Measurements from ENCODE around the gene JAM2. TPM values are rescaled to one million over a fixed set of nuclear protein-coding genes. Genes with fewer than 3 reads are reported as not detected.

Gene JAM2
- total RNA-seq, 6 donors from 2014 or later: 7.8 to 29.3 (median 11.2) TPM

- no peak overlapping the region for H3K4me3 ChIP-seq
- no peak overlapping the region for H3K27ac ChIP-seq
- DNase-seq: no peak
- no peaks in the 10 kb centered on the region for H3K27me3 ChIP-seq
- WGBS, 2 donors: 100% methylated on average over 2 of the region's 2 CpGs
- H3K4me1 ChIP-seq: no peaks in the 10 kb centered on the region
- no peak for ATAC-seq (ENCODE audit: low FRiP score in 2 of 2)
- H3K36me3 ChIP-seq: peaks cover 0 to 45% (median 13%) of the 10 kb centered on the region in 4 donors
- no peaks in the 10 kb centered on the region for H3K9me3 ChIP-seq
- no peak for TF ChIP-seq POLR2A (IDR thresholded peaks at IDR 0.05)
- no peak for TF ChIP-seq EP300 (IDR thresholded peaks at IDR 0.05)
- TF ChIP-seq POLR2AphosphoS5 (IDR thresholded peaks at IDR 0.05): no peak
- TF ChIP-seq CTCF (IDR thresholded peaks at IDR 0.05): no peak
These were observed 105.8 kb downstream of the JAM2 start for GRCh38 chr21:25744854-25745253.

- DNase-seq (no peak), ATAC-seq (ENCODE audit: low FRiP score in 2 of 2) (no peak)
- Histone ChIP-seq H3K27ac (no peak overlapping the region), H3K36me3 (peaks cover 0 to 73% (median 23%) of the 10 kb centered on the region in 4 donors), H3K4me3 (no peak overlapping the region), H3K27me3 (no peaks in the 10 kb centered on the region), H3K4me1 (no peaks in the 10 kb centered on the region), H3K9me3 (no peaks in the 10 kb centered on the region)
- WGBS, 2 donors: 80 to 90% methylated on average over 6 of the region's 6 CpGs
- no peak for TF ChIP-seq EP300 (IDR thresholded peaks at IDR 0.05)
- no peak for TF ChIP-seq POLR2AphosphoS5 (IDR thresholded peaks at IDR 0.05)
- TF ChIP-seq POLR2A (IDR thresholded peaks at IDR 0.05): no peak
- no peak for TF ChIP-seq CTCF (IDR thresholded peaks at IDR 0.05)
These were observed 111.0 kb downstream of the JAM2 start for GRCh38 chr21:25750085-25750484.

GRCh38 chr21:25752416-25752815 lies 113.4 kb downstream of the JAM2 start:
- ATAC-seq (ENCODE audit: low FRiP score in 2 of 2): no peak
- Histone ChIP-seq H3K36me3 (peaks cover 0 to 59% (median 20%) of the 10 kb centered on the region in 4 donors), H3K4me1 (peaks cover 0 to 2% (median 0%) of the 10 kb centered on the region in 4 donors), H3K27me3 (no peaks in the 10 kb centered on the region), H3K4me3 (no peak overlapping the region), H3K9me3 (no peaks in the 10 kb centered on the region), H3K27ac (no peak overlapping the region)
- DNase-seq: no peak
- 96 to 100% methylated on average over 1 of the region's 1 CpG for WGBS, 2 donors
- TF ChIP-seq POLR2AphosphoS5 (IDR thresholded peaks at IDR 0.05) (no peak), CTCF (IDR thresholded peaks at IDR 0.05) (no peak), EP300 (IDR thresholded peaks at IDR 0.05) (no peak), POLR2A (IDR thresholded peaks at IDR 0.05) (no peak)

GRCh38 chr21:25756190-25756932 lies 117.3 kb downstream of the JAM2 start:
- DNase-seq (no peak), ATAC-seq (ENCODE audit: low FRiP score in 2 of 2) (no peak)
- Histone ChIP-seq H3K27ac (peak overlapping the region; percentile 26 to 81 (median 42)), H3K27me3 (no peaks in the 10 kb centered on the region), H3K4me1 (peaks cover 0 to 2% (median 0%) of the 10 kb centered on the region in 4 donors), H3K4me3 (peak overlapping the region in 1 of 4 donors; percentile 2), H3K9me3 (no peaks in the 10 kb centered on the region), H3K36me3 (peaks cover 4 to 67% (median 29%) of the 10 kb centered on the region in 4 donors)
- no peak for TF ChIP-seq CTCF (IDR thresholded peaks at IDR 0.05)
- TF ChIP-seq POLR2A (IDR thresholded peaks at IDR 0.05): no peak
- no peak for TF ChIP-seq EP300 (IDR thresholded peaks at IDR 0.05)
- TF ChIP-seq POLR2AphosphoS5 (IDR thresholded peaks at IDR 0.05): no peak
- WGBS, 2 donors: 60 to 66% methylated on average over 6 of the region's 6 CpGs

- no peak for DNase-seq
- no peak for ATAC-seq (ENCODE audit: low FRiP score in 2 of 2)
- Histone ChIP-seq H3K4me1 (peaks cover 0 to 2% (median 0%) of the 10 kb centered on the region in 4 donors), H3K27ac (peak overlapping the region in 2 of 4 donors; percentile 47 to 81), H3K36me3 (peaks cover 4 to 72% (median 24%) of the 10 kb centered on the region in 4 donors), H3K9me3 (no peaks in the 10 kb centered on the region), H3K27me3 (no peaks in the 10 kb centered on the region), H3K4me3 (no peak overlapping the region)
- TF ChIP-seq POLR2A (IDR thresholded peaks at IDR 0.05) (no peak), EP300 (IDR thresholded peaks at IDR 0.05) (no peak), CTCF (IDR thresholded peaks at IDR 0.05) (no peak), POLR2AphosphoS5 (IDR thresholded peaks at IDR 0.05) (no peak)
These were observed 118.5 kb downstream of the JAM2 start for GRCh38 chr21:25757531-25757930.
